ENCODE data around the gene CDR2.

DNA sequence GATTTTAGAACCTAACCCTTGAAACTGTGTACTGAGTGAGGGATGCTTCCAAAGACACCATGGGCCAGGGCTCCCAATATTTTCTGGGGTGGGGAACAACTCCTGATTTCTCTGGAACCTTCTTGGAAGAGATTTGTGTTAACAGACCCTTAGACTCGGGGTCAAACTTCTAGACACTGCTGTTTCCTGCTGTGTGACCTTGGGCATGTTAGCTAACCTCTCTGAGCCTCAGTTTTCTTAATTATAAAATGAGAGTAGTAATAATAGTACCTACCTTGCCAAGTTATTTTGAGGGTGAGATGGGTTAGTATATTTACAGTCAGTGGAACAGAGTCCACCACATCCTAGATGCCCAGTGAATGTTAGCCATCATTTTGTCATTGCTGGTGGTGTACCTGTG lies 58.4 kb downstream of the CDR2 start:
- no peak for TF ChIP-seq CTCF (IDR thresholded peaks at IDR 0.05; ENCODE audit: poor library complexity)
- TF ChIP-seq EZH2phosphoT487 (IDR thresholded peaks at IDR 0.05; ENCODE audit: low read depth, severe bottlenecking, unreplicated experiment), result no peak
